GM19397 (cell line): Measurements from ENCODE around the gene PRPH.
A peak's percentile ranks its signal among the peaks of the same experiment; 100 is the strongest.
"Not testable (repeated sequence)": the region's sequence is repeated elsewhere in the genome, so short reads cannot be mapped to it uniquely, and the experiment has no call there.

Source experiments
- ATAC-seq: cut with Tn5 transposase; IDR thresholded peaks from one replicate; pipeline ENCODE4 v1.9.1; 2021; ENCODE audit warnings: mild to moderate bottlenecking, moderate library complexity; ENCODE audit not compliant: unreplicated experiment

The PRPH gene

DNA sequence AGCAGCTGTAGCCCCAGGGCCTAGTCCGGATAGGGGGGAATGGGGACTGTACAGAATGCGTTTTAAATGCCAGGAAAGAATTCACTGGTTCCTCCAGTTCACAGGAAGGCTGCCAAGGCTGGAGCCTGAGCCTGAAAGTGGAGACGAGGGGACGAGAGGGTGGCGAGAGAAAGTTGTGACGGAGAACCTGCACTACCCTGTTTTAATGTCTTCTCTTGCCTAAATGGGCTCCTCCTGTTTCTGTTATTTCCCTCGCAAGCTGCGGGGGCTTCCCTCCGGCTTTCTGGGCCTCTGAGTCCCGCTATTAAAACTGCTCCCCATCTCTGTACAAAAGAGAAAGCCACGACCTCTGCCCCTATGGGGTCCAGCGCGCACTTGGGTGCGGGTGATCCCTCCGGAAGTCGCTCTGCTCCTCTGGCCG lies 37.5 kb downstream of the PRPH start:
- ATAC-seq, result no peak

- ATAC-seq, result no peak
These were observed 38.0 kb downstream of the PRPH start for GRCh38 chr12:49332891-49333371.

GRCh38 chr12:49333778-49334177 lies 38.8 kb downstream of the PRPH start:
- not testable (repeated sequence) for ATAC-seq

DNA sequence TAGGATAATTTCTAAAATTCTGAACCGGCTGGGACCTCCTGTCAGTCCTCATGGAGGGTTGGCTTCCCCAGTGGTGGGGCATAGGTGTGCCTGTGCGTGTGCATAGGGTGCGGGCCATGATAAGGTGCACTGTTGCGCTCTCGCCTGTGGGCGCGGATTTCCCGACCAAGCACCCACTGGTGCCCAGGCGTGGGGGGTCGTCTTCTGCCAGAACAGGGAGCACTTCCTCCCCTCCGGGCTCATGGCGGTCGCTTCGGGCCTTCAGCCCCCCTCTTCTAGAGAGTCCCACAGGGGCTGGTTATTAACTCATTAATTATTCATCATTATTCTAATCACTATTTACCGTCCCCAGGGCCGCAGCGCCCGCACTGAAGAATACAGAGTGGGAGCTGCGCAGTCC lies 39.3 kb downstream of the PRPH start:
- no peak for ATAC-seq

DNA sequence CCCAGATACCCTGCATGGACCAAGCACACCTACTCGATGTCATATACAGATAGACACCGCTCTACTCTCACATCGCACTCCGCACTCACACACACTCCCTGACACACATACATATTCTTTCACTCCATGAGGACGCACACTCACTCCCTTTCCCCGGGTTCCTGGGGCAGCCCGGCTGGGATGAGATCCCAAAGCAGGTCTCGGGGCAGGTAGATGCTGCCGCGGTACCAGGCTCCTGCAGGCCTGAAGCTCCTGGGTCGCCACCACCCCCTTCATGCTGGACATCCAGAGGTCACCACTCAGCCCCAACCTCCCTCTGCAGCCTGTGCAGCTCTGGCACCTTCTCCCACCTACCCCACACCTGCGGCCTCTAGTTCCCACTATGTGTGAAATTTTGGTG lies 39.7 kb downstream of the PRPH start:
- no peak for ATAC-seq

DNA sequence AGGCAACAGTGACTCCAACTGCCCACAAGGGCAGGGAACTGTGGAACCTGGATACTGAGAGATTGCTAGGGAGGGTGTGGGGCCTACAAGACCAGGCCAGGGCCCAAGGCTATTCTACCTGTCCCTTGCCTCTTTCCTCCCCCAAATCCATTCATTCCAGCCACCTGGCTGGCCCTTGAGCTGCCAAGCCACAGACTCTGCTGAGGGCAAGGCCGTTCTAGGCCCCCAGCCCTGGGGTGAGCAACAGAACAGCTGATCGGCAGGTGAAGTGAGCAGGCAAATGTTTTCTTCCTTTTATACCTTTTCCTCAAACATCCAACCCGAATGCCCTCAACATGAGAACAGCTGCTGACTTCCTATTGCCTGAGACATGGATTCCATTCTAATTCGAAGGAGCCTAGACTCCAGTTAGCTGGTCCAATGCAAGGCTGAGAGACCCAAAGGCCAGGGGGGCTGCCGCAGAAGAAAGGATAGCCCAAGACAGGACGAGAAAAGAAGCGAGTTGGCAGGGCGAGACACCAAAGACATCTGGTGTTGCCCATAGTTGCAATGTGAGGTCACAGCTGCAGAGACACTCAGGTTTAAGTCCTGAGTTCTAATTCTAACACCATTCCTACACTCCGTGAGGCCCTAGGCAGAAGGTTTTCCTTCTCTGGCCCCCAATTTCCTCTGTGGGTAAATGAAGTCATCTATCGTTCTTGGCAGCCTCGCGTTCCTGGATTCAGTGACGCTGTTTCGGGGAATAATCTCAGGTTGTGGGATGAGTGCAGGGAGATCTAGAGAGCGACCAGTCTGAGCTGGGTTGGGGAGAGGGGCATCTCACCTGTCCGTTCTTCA lies 40.4 kb downstream of the PRPH start:
- no peak for ATAC-seq

DNA sequence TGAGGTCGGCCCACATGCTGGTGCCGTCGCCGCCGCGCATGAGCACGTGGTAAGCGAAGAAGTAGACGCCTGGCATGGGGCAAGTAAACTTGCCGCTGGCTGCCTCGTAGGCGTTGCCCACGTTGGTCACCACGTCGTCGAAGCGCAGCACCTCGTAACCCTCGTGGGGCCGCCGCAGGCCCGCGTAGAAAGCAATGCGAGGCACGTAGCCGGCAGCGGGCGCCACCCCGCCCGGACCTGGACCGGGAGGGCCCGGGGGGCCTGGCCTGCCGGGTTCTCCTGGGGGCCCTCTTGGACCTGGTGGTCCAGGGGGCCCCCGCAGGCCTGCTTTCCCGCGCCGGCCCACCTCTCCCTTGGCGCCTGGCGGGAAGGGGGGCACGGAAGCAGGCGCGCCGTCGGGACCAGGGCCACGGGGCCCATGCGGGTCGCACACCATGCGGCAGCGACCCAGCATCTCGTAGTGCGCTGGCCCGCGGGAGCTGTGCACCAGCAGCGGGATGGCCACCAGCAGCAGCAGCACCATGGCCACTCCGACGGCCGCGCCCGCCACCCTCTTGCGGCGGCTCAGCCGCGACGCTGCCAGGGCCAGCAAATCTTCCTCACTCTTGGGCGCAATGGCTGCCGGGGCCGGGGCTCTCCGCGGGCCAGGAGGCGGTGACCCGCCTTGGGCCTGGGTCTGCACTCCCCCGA lies 41.2 kb downstream of the PRPH start:
- no peak for ATAC-seq

GRCh38 chr12:49336645-49337584 lies 42.0 kb downstream of the PRPH start, which contains the start of gene C1QL4:
C1QL4 (minus strand) TSS chr12:49337188; CDS start chr12:49336477, 711 bp downstream.
- peak; percentile 72 for ATAC-seq

GRCh38 chr12:49338830-49339463 lies 44.0 kb downstream of the PRPH start:
- ATAC-seq, result no peak

GRCh38 chr12:49339464-49339861 lies 44.5 kb downstream of the PRPH start:
- no peak for ATAC-seq

DNA sequence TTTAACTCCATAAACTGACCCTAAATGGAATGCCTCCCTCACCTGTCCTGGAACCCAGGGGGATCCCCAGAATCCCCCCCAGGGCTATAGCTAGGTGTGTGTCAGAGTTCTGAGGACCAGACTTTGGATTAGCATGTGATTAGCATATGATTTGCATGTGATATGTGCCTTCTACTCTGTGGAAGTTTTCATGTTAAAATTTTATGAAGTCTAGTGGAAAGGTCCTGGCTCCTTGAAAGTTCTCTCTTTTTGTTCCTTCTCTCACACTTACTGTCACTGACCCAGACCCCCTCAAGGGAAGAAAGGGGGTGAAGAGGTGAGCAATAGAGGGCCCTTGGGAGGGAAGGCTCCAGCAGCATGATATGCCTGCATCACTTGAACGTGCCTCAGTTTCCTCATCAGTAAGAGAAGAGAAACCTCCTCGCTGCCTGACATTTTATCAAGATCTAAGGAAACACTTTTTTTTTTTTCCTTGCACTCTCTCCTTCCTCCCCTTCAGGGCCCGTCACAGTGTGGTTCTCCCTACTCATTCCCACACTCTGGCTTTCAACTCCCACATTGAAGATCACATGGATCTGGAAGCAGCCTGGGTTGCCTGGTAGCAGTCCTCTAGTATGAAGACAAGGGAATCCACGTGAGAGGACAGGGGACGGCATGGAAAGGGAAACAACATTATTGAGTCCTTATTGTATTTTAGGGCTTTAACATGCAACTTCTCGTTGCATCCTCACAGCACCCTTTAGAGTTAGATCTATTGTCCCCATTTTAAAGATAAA lies 45.3 kb downstream of the PRPH start:
- no peak for ATAC-seq

DNA sequence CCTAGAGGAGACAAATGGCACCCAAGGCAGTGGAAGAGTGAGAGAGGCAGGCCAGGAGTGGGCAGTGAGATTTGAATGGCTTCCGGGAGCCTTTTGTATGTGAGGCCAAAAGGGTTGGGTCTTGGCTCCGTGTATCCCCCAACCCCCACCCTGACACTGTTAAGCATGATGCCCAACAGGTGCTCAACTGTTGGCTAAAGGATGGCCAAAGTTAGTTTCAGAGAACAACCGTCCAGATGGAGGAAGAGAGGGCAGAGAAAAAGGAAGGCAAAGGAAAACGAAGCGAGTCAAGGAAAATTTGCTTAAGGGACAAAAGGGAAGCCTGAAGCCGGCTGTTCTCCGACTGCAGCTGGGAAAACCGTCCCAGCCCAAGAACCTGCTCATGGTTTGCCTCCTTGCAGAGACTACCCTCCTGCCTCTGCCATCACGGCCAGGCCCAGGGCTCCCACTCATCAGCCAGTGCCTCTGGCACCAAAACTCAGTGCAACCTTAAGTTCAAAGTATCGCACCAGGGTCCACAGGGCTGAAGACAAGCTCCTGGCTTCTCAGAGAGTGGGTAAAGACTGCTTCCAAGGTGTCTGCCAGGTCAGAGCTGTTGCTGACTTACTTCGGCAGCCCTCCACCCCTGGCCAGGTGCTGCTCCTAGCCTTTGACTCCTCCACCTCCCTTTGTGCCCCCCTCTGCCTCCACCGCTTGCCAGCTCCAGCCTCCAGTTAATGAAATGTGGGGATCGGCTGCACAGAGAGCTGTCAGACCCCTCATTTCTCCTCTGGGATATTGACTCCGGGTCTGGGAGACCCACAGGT lies 46.2 kb downstream of the PRPH start:
- ATAC-seq, result no peak

DNA sequence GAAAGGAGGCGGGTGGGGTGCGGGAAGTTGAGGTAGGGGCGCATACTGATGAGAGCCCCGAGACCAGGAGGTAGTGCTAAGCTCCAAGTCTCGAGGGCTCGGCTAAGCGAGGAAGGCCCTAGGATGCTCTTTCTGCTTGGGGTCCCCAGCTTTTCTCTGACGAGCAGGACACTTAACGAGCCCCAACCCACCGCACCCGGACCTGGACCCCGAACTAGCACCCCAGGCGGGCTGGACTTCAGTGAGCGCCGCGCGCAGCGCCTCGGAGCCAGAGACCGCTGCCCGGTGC lies 46.8 kb downstream of the PRPH start:
- no peak for ATAC-seq

- ATAC-seq, result no peak
These were observed 47.3 kb downstream of the PRPH start for GRCh38 chr12:49342066-49342913.

GRCh38 chr12:49342914-49343731 lies 48.2 kb downstream of the PRPH start:
- no peak for ATAC-seq

- no peak for ATAC-seq
These were observed 49.6 kb downstream of the PRPH start for GRCh38 chr12:49344486-49345050.
